22Rv1 (cell line): ENCODE results near the gene GNAI3.

Experiments
- H3K27ac ChIP-seq: fragments of 450-650 bp; 2 replicates; pipeline ENCODE4 v1.5.1; 2017
- CTCF ChIP-seq: fragments of 450-650 bp; IDR thresholded peaks from 2 replicates; pipeline ENCODE4 v1.5.1; 2017; ENCODE audit warnings: mild to moderate bottlenecking
- ZFX ChIP-seq: fragments of 450-650 bp; IDR thresholded peaks from 2 replicates; pipeline ENCODE4 v1.6.1; 2017; ENCODE audit warnings: antibody characterized with exemption, borderline replicate concordance

Gene GNAI3

GRCh38 chr1:109527098-109527811 is 21.2 kb upstream of the GNAI3 start:
- no peak for TF ChIP-seq ZFX
- no peak for TF ChIP-seq CTCF
- H3K27ac ChIP-seq, result no peak overlapping the region

- TF ChIP-seq CTCF, result no peak
- TF ChIP-seq ZFX, result no peak
Observed at GRCh38 chr1:109527846-109528695, 20.3 kb upstream of the GNAI3 start.

GRCh38 chr1:109528712-109529111 is 19.7 kb upstream of the GNAI3 start:
- TF ChIP-seq CTCF (no peak), ZFX (no peak)
- no peak overlapping the region for H3K27ac ChIP-seq

More at GRCh38 chr1:109527846-109528695, 20.3 kb upstream of the GNAI3 start:
- no peak overlapping the region for H3K27ac ChIP-seq

- TF ChIP-seq ZFX (no peak), CTCF (no peak)
- no peak overlapping the region for H3K27ac ChIP-seq
Observed at GRCh38 chr1:109529881-109530456, 18.4 kb upstream of the GNAI3 start.

- no peak for TF ChIP-seq CTCF
- TF ChIP-seq ZFX, result no peak
- no peak overlapping the region for H3K27ac ChIP-seq
Observed at GRCh38 chr1:109530457-109531087, 17.8 kb upstream of the GNAI3 start.

GRCh38 chr1:109531380-109531779 is 17.0 kb upstream of the GNAI3 start:
- TF ChIP-seq ZFX (no peak), CTCF (no peak)
- H3K27ac ChIP-seq, result no peak overlapping the region
